Ovary (tissue), 9 donors: ENCODE measurements around the gene MYB. TPM values are rescaled to one million over a fixed set of nuclear protein-coding genes. Genes with fewer than 3 reads are reported as not detected.

ENCODE experiments used
- DNase-seq, 5 donors: peaks; one replicate each; pipeline ENCODE4 v3.0.0-alpha.2; 2019 to 2020
- H3K27ac ChIP-seq, 2 donors: fragments of 200-600 bp; one replicate each; pipeline versions ENCODE4 v1.5.1 to v1.8.0; 2019 to 2022
- H3K27me3 ChIP-seq: fragments of 200-600 bp; one replicate; pipeline ENCODE4 v1.8.0; 2022
- H3K36me3 ChIP-seq: fragments of 200-600 bp; sonication (generic); one replicate; pipeline ENCODE4 v1.5.1; 2019
- H3K4me1 ChIP-seq: one replicate; pipeline ENCODE4 v1.8.1; 2013; ENCODE audit warnings: mild to moderate bottlenecking, moderate library complexity; ENCODE audit not compliant: insufficient read depth
- H3K4me3 ChIP-seq: fragments of 200-600 bp; sonication (generic); one replicate; pipeline ENCODE4 v1.5.1; 2017
- H3K9me3 ChIP-seq, 2 donors: fragments of 200-600 bp in 1 of 2; sonication (generic) in 1 of 2; one replicate each; pipeline versions ENCODE4 v1.5.1 to v1.8.1; 2013 to 2019; ENCODE audit warnings: mild to moderate bottlenecking in 1 of 2, moderate library complexity in 1 of 2
- EP300 ChIP-seq: sonication (generic); formaldehyde crosslinking; IDR thresholded peaks from one replicate; pipeline ENCODE4 v1.6.1; 2017; ENCODE audit warnings: antibody characterized with exemption
- POLR2A ChIP-seq: fragments of 450-650 bp; IDR thresholded peaks from one replicate; pipeline ENCODE4 v1.6.1; 2017; ENCODE audit warnings: antibody characterized with exemption, mild to moderate bottlenecking, moderate library complexity
- WGBS, 3 donors: extraction: QIAGEN DNeasy Blood & Tissue Kit in 1 of 3; methylation state at CpG; one replicate each; pipeline versions ENCODE4 v1.1.5 to v1.1.7; 2013 to 2017; 5-methylcytosine and 5-hydroxymethylcytosine counted together
- intact Hi-C, 4 donors: fragments of 100-400 bp; cut with DNase I; formaldehyde crosslinking; loops; one replicate each; pipeline versions ENCODE4 v1.11.0 to v1.15.1; 2022 to 2023
- polyA plus RNA-seq, 2 donors: library from polyadenylated mRNA; stranded (reverse); fragments of 200-250 nt in 1 of 2; fragments of 350-450 nt in 1 of 2; fragmentation: Illumina TruSeq in 1 of 2; extraction: RNeasy Lipid Tissue Mini Kit (QIAGEN cat#74804) in 1 of 2; gene quantifications; one replicate each; pipeline ENCODE4 v1.2.3, GENCODE V29; 2013 to 2014
- total RNA-seq, 7 donors: library from RNA; depleted of rRNA in 2 of 7; stranded (reverse); fragments of >200 nt in 2 of 7; fragmentation: NEBNext Ultra II Directional in 3 of 7; extraction: Animal tissue kit (Norgen Biotek cat#: 25700) in 3 of 7; gene quantifications; one replicate each; pipeline versions ENCODE4 v1.1.0 to v1.2.4, GENCODE V29; 2016 to 2023
- TF ChIP-seq, protein P1 (sequence below), 3 donors: fragments of 450-650 bp in 2 of 3; fragments of 200-600 bp in 1 of 3; IDR thresholded peaks; one replicate each; pipeline versions ENCODE4 v1.5.1 to v1.8.0; 2016 to 2022; ENCODE audit warnings: antibody characterized with exemption in 3 of 3, mild to moderate bottlenecking in 1 of 3
- donor health status: DM: no; HTN: no; CAD: no; lungs with moderate emphysema.
- donor health status: DM: no; HTN: no; CAD: no.
- donor health status: Bipolar disorder and iron deficiency.
- donor health status: DM: yes; HTN: yes; CAD: no.
- donor health status: DM: no; HTN: no; CAD: no.
- donor health status: DM: yes; HTN: yes; CAD: no.

The MYB gene
- total and polyA plus RNA-seq, 9 donors: 0.07 to 7.0 (median 1.0) TPM; not detected in 2

DNA sequence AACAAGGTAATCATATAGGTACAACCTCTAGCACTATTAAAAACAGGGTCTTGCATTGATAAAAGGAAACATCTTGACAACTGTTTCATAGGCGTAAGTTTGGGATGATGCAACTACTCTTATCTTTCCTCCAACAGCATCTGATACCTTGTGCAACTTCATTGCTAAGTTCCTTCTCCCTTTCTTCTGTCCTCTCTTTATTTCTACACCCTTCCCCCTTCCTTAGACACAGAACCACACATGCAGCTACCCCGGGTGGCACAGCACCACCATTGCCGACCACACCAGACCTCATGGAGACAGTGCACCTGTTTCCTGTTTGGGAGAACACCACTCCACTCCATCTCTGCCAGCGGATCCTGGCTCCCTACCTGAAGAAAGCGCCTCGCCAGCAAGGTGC, 14.4 kb downstream of the MYB start:
- no peaks in the 10 kb centered on the region for H3K36me3 ChIP-seq
- WGBS, 3 donors: 93 to 96% (median 96%) methylated on average over 6 of the region's 6 CpGs
- H3K4me3 ChIP-seq: no peak overlapping the region
- H3K9me3 ChIP-seq: no peaks in the 10 kb centered on the region
- H3K27me3 ChIP-seq: no peaks in the 10 kb centered on the region
- intact Hi-C loops: no loop called here
- TF ChIP-seq POLR2A: no peak
- TF ChIP-seq EP300: no peak
- TF ChIP-seq, protein P1, sequence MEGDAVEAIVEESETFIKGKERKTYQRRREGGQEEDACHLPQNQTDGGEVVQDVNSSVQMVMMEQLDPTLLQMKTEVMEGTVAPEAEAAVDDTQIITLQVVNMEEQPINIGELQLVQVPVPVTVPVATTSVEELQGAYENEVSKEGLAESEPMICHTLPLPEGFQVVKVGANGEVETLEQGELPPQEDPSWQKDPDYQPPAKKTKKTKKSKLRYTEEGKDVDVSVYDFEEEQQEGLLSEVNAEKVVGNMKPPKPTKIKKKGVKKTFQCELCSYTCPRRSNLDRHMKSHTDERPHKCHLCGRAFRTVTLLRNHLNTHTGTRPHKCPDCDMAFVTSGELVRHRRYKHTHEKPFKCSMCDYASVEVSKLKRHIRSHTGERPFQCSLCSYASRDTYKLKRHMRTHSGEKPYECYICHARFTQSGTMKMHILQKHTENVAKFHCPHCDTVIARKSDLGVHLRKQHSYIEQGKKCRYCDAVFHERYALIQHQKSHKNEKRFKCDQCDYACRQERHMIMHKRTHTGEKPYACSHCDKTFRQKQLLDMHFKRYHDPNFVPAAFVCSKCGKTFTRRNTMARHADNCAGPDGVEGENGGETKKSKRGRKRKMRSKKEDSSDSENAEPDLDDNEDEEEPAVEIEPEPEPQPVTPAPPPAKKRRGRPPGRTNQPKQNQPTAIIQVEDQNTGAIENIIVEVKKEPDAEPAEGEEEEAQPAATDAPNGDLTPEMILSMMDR (IDR thresholded peaks at IDR 0.05): no peak
- H3K4me1 ChIP-seq: no peaks in the 10 kb centered on the region
- no peak overlapping the region for H3K27ac ChIP-seq
- DNase-seq: no peak

DNA sequence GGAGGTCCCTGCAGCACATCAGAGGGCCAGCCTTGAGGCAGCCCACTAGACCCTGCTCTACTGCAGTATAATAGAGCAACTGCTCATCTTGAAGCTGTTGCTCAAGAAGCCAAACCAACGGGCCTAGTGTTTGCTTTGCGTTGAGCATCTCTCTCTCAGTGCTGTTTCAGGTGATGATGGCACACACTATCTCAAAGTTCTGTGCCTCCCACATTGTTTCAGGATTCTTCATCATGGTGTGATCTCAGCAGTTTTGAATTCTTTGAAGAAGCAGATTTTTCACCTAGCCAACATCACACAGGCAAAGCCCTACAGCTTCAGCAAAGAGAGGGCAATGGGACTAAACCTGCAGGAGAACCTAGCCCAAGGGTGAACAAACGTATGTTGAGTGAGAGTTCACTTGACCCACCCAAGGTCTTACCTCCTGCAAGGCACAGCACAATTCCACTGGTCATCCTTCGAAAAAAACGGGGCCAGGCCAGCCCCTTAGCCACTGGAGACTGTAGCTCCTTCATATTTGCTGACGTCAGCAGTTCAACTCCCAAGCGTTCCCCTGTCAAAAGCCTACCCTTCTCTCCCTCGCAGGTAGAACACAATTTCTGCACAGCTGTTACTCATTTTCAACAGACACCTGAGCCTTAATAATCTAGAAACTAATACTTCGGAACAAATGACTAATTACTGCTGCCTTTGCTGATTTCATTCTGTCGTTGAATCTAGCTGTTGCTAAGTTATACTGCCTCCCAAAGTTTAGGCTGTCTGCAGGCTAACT, 15.8 kb downstream of the MYB start:
- Histone ChIP-seq H3K36me3 (no peaks in the 10 kb centered on the region), H3K27ac (no peak overlapping the region), H3K4me1 (no peaks in the 10 kb centered on the region), H3K9me3 (no peaks in the 10 kb centered on the region), H3K4me3 (no peak overlapping the region), H3K27me3 (no peaks in the 10 kb centered on the region)
- no peak for TF ChIP-seq EP300
- TF ChIP-seq, protein P1 (IDR thresholded peaks at IDR 0.05): no peak
- TF ChIP-seq POLR2A: no peak
- 81 to 86% (median 85%) methylated on average over 10 of the region's 10 CpGs for WGBS, 3 donors
- no peak for DNase-seq
- intact Hi-C loops: no loop called here

DNA sequence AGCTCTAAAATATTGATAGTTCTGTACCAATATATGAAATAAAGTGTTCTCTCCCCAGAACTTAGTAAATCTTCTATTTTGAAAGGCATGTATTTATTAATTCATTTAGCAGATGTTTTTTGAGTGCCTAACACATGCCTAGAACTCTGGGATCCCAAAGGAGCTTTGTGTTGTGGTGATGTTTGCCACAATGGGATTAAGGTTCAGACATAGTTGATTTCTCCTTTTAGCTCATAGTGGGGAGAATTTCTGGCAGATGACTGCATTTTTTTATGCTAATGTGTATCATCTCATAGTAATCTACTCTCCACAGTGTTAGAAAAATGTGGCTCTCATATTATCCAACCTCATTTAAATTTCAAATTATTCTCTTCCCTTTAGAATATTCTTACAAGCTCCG, 21.7 kb downstream of the MYB start:
- intact Hi-C loops: no loop called here
- WGBS, 3 donors: 83 to 91% (median 89%) methylated on average over 1 of the region's 1 CpG

DNA sequence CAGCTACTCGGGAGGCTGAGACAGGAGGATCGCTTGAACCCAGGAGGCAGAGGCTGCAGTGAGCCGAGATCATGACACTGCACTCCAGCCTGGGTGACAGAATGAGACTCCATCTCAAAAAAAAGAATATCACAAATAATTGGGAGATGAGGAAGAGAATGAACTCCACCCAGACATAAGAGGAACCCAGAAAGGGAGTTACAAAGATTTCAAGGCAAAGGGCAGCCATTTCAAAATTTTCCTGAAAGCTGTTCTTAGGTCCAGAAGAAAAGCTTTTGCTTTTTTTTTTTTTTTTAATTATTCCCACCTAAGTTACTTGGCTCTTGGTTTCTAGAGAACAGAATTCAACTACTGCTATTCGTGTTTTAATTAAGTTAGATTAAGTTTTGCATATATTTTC, 23.8 kb downstream of the MYB start:
- TF ChIP-seq, protein P1 (IDR thresholded peaks at IDR 0.05): no peak
- TF ChIP-seq POLR2A (no peak), EP300 (no peak)
- no peaks in the 10 kb centered on the region for H3K27me3 ChIP-seq
- DNase-seq: no peak
- H3K36me3 ChIP-seq: no peaks in the 10 kb centered on the region
- no peaks in the 10 kb centered on the region for H3K4me1 ChIP-seq
- no peak overlapping the region for H3K4me3 ChIP-seq
- H3K27ac ChIP-seq: no peak overlapping the region
- peaks cover 0 to 3% of the 10 kb centered on the region in 2 donors for H3K9me3 ChIP-seq
- intact Hi-C loops: no loop called here
- 96 to 98% (median 97%) methylated on average over 4 of the region's 4 CpGs for WGBS, 3 donors

More for the DNA sequence above, 21.7 kb downstream of the MYB start:
- no peak for TF ChIP-seq POLR2A
- TF ChIP-seq, protein P1 (IDR thresholded peaks at IDR 0.05): no peak
- no peak for TF ChIP-seq EP300
- no peaks in the 10 kb centered on the region for H3K9me3 ChIP-seq
- no peak for DNase-seq
- H3K4me3 ChIP-seq: no peak overlapping the region
- H3K27ac ChIP-seq: no peak overlapping the region
- H3K36me3 ChIP-seq: no peaks in the 10 kb centered on the region
- H3K27me3 ChIP-seq: no peaks in the 10 kb centered on the region
- no peaks in the 10 kb centered on the region for H3K4me1 ChIP-seq
